SU-DHL-6 (cell line): Measurements from ENCODE around the gene BRICD5.

Source experiments
- H2AFZ ChIP-seq: fragments of 200-600 bp; sonication (generic); 2 replicates; pipeline ENCODE4 v1.6.1; 2014; ENCODE audit warnings: low read depth, mild to moderate bottlenecking, moderate library complexity, mixed read lengths, antibody characterized with exemption, low read length; ENCODE audit not compliant: severe bottlenecking
- H3F3A ChIP-seq: fragments of 200-600 bp; shearing (Covaris generic); 2 replicates; pipeline ENCODE4 v1.6.0; 2016; ENCODE audit warnings: antibody characterized with exemption, mild to moderate bottlenecking; ENCODE audit not compliant: insufficient read depth
- H3K27ac ChIP-seq: fragments of 200-600 bp; sonication (generic); 2 replicates; pipeline ENCODE4 v1.5.1; 2016; ENCODE audit warnings: low read depth, mild to moderate bottlenecking, low read length, moderate library complexity, mixed read lengths
- H3K27me3 ChIP-seq: fragments of 200-600 bp; sonication (generic), shearing (Covaris generic); 2 replicates; pipeline ENCODE4 v1.6.0; 2014; ENCODE audit warnings: mild to moderate bottlenecking, low read length
- H3K36me3 ChIP-seq: fragments of 200-600 bp; sonication (generic); 2 replicates; pipeline ENCODE4 v1.6.1; 2014; ENCODE audit warnings: mild to moderate bottlenecking, low read length, mixed read lengths
- H3K4me2 ChIP-seq: fragments of 300-600, 200-600 bp; shearing (Covaris generic), sonication (generic); 2 replicates; pipeline ENCODE4 v1.6.0; 2014; ENCODE audit warnings: low read length, low read depth, mild to moderate bottlenecking; ENCODE audit not compliant: poor library complexity, severe bottlenecking
- H3K4me3 ChIP-seq: fragments of 200-600 bp; sonication (generic); 2 replicates; pipeline ENCODE4 v1.5.1; 2014; ENCODE audit warnings: antibody characterized with exemption, low read length, mild to moderate bottlenecking, mixed read lengths; ENCODE audit not compliant: insufficient read depth, poor library complexity, severe bottlenecking
- H3K79me2 ChIP-seq: fragments of 200-600 bp; sonication (generic); 2 replicates; pipeline ENCODE4 v1.6.1; 2014; ENCODE audit warnings: mild to moderate bottlenecking, low read length, moderate library complexity; ENCODE audit not compliant: insufficient read depth
- H3K9ac ChIP-seq: fragments of 200-600 bp; sonication (generic); 2 replicates; pipeline ENCODE4 v1.7.0; 2014; ENCODE audit warnings: mild to moderate bottlenecking, low read length
- H3K9me2 ChIP-seq: fragments of 200-600 bp; sonication (generic); replicated peaks from 2 replicates; pipeline ENCODE4 v1.6.1; 2014; ENCODE audit warnings: low read length; ENCODE audit not compliant: insufficient read depth
- H3K9me3 ChIP-seq: fragments of 200-600 bp; sonication (generic); 2 replicates; pipeline ENCODE4 v1.6.1; 2014; ENCODE audit warnings: low read length, mixed read lengths; ENCODE audit not compliant: insufficient read depth
- H4K20me1 ChIP-seq: fragments of 200-600 bp; sonication (generic); 2 replicates; pipeline ENCODE4 v1.6.1; 2014; ENCODE audit warnings: low read depth, mild to moderate bottlenecking, antibody characterized with exemption, low read length, moderate library complexity, mixed read lengths
- CTCF ChIP-seq: fragments of 200-600 bp; sonication (generic); IDR thresholded peaks from one replicate; pipeline ENCODE4 v1.5.1; 2017; ENCODE audit warnings: antibody characterized with exemption, mild to moderate bottlenecking, low read length, moderate library complexity; ENCODE audit not compliant: insufficient read depth, poor library complexity, severe bottlenecking
- EZH2phosphoT487 ChIP-seq: fragments of 200-600 bp; sonication (generic), shearing (Covaris generic); conservative IDR thresholded peaks from 2 replicates; pipeline ENCODE4 v1.6.1; 2018; ENCODE audit warnings: mild to moderate bottlenecking, antibody characterized with exemption, low read length, moderate library complexity, mixed read lengths

The BRICD5 gene

GRCh38 chr16:2184962-2185361 is 25.7 kb downstream of the BRICD5 start:
- H3K27ac ChIP-seq, result no peak overlapping the region
- no peak overlapping the region for H2AFZ ChIP-seq
- no peaks in the 10 kb centered on the region; the same call in 1 of the 2 replicates for H4K20me1 ChIP-seq
- H3K4me3 ChIP-seq, result no peak overlapping the region
- no peaks in the 10 kb centered on the region for H3K36me3 ChIP-seq
- no peaks in the 10 kb centered on the region for H3K9me2 ChIP-seq
- H3K9ac ChIP-seq, result no peak overlapping the region
- H3K79me2 ChIP-seq, result no peaks in the 10 kb centered on the region
- no peaks in the 10 kb centered on the region for H3F3A ChIP-seq
- H3K27me3 ChIP-seq, result no peaks in the 10 kb centered on the region
- H3K4me2 ChIP-seq, result no peak overlapping the region
- no peaks in the 10 kb centered on the region for H3K9me3 ChIP-seq
- TF ChIP-seq CTCF, result no peak
- no peak for TF ChIP-seq EZH2phosphoT487

GRCh38 chr16:2184346-2184745 is 26.3 kb downstream of the BRICD5 start:
- H3F3A ChIP-seq, result no peaks in the 10 kb centered on the region
- H3K4me3 ChIP-seq, result no peak overlapping the region
- H3K36me3 ChIP-seq, result no peaks in the 10 kb centered on the region
- no peak overlapping the region for H3K9ac ChIP-seq
- H3K9me3 ChIP-seq, result no peaks in the 10 kb centered on the region
- no peak overlapping the region for H3K4me2 ChIP-seq
- no peak for TF ChIP-seq CTCF
- no peak for TF ChIP-seq EZH2phosphoT487
- no peaks in the 10 kb centered on the region for H3K27me3 ChIP-seq
- H3K27ac ChIP-seq, result no peak overlapping the region
- no peaks in the 10 kb centered on the region for H3K79me2 ChIP-seq
- no peak overlapping the region for H2AFZ ChIP-seq
- no peaks in the 10 kb centered on the region; the same call in 1 of the 2 replicates for H4K20me1 ChIP-seq
- no peaks in the 10 kb centered on the region for H3K9me2 ChIP-seq

GRCh38 chr16:2183671-2184070 is 27.0 kb downstream of the BRICD5 start:
- no peak overlapping the region for H2AFZ ChIP-seq
- H3K27ac ChIP-seq, result no peak overlapping the region
- no peak overlapping the region for H3K4me2 ChIP-seq
- H3K27me3 ChIP-seq, result no peaks in the 10 kb centered on the region
- H3K9me3 ChIP-seq, result no peaks in the 10 kb centered on the region
- H3K79me2 ChIP-seq, result no peaks in the 10 kb centered on the region
- no peaks in the 10 kb centered on the region for H3F3A ChIP-seq
- TF ChIP-seq EZH2phosphoT487 (no peak), CTCF (no peak)
- no peak overlapping the region for H3K4me3 ChIP-seq
- H3K9ac ChIP-seq, result no peak overlapping the region
- H3K36me3 ChIP-seq, result no peaks in the 10 kb centered on the region
- H3K9me2 ChIP-seq, result no peaks in the 10 kb centered on the region
- H4K20me1 ChIP-seq, result no peaks in the 10 kb centered on the region; the same call in 1 of the 2 replicates

GRCh38 chr16:2181952-2182351 is 28.7 kb downstream of the BRICD5 start:
- H3K9ac ChIP-seq, result no peak overlapping the region
- TF ChIP-seq EZH2phosphoT487 (no peak), CTCF (no peak)
- no peaks in the 10 kb centered on the region for H3K9me3 ChIP-seq
- no peaks in the 10 kb centered on the region for H3F3A ChIP-seq
- no peak overlapping the region for H2AFZ ChIP-seq
- H4K20me1 ChIP-seq, result no peaks in the 10 kb centered on the region; the same call in 1 of the 2 replicates
- no peaks in the 10 kb centered on the region for H3K79me2 ChIP-seq
- no peak overlapping the region for H3K4me3 ChIP-seq
- H3K27me3 ChIP-seq, result no peaks in the 10 kb centered on the region
- H3K27ac ChIP-seq, result no peak overlapping the region
- no peaks in the 10 kb centered on the region for H3K9me2 ChIP-seq
- H3K4me2 ChIP-seq, result no peak overlapping the region
- no peaks in the 10 kb centered on the region for H3K36me3 ChIP-seq
